ENCODE results near the gene MIAT. TPM values are rescaled to one million over a fixed set of nuclear protein-coding genes. Genes with fewer than 3 reads are reported as not detected.

Gene MIAT
- total RNA-seq, 1 donor from 2014 or later: 7.0 TPM

DNA sequence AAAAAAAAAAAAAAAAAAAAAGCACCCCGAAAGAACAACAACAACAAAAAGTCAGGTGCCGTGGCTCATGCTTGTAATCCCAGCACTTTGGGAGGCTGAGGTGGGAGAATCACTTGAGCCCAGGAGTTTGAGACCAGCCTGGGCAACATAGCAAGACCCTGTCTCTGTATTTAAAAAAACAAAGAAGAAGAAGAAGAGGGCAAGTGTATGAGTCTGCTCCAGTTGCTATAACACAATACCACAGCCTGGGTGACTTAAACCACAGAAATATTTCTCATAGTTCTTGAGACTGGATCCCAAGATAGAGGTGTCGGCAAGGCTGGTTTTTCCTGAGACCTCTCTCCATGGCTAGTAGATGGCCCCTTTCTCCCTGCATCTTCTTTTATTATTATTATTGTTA, 23.2 kb upstream of the MIAT start:
- no peak for DNase-seq (ENCODE audit: low spot score in 2 of 2, unreplicated experiment in 2 of 2)
- no peak overlapping the region for H3K4me3 Mint-ChIP-seq
- no peak for TF ChIP-seq CTCF (IDR thresholded peaks at IDR 0.05; ENCODE audit: unreplicated experiment)
- H3K27me3 Mint-ChIP-seq (ENCODE audit: low read depth): peaks cover 2% of the 10 kb centered on the region
- peaks cover 8% of the 10 kb centered on the region for H3K9me3 Mint-ChIP-seq
- H3K36me3 Mint-ChIP-seq: no peaks in the 10 kb centered on the region
- H3K27ac Mint-ChIP-seq: no peak overlapping the region
- peaks cover 3% of the 10 kb centered on the region for H3K4me1 Mint-ChIP-seq

DNA sequence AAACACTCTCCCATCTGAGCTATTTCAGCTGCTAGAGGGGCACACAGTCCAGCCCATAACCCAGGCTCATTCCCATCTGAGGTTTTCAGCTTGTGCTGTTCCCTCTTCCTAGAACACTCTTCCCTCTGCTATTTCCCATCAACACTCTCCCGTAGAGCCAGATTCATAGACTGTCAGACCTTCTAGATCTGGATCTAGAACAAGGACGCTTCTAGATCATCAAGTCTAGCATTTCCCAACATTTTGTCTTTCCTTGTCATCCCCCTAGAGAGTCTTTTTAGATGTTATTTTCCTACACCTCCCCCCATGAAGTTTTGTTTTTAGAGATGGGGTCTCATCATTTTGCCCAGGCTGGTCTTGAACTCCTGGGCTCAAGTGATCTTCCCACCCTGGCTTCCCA, 22.3 kb upstream of the MIAT start:
- Mint-ChIP-seq H3K4me1 (peaks cover 3% of the 10 kb centered on the region), H3K27me3 (ENCODE audit: low read depth) (peaks cover 2% of the 10 kb centered on the region), H3K36me3 (no peaks in the 10 kb centered on the region), H3K4me3 (no peak overlapping the region), H3K9me3 (peaks cover 8% of the 10 kb centered on the region), H3K27ac (no peak overlapping the region)
- TF ChIP-seq CTCF (IDR thresholded peaks at IDR 0.05; ENCODE audit: unreplicated experiment): no peak
- DNase-seq (ENCODE audit: low spot score in 2 of 2, unreplicated experiment in 2 of 2): no peak

GRCh38 chr22:26636296-26636695, 21.1 kb upstream of the MIAT start:
- no peaks in the 10 kb centered on the region for H3K36me3 Mint-ChIP-seq
- no peak overlapping the region for H3K27ac Mint-ChIP-seq
- H3K4me1 Mint-ChIP-seq: peaks cover 5% of the 10 kb centered on the region
- TF ChIP-seq CTCF (IDR thresholded peaks at IDR 0.05; ENCODE audit: unreplicated experiment): no peak
- H3K27me3 Mint-ChIP-seq (ENCODE audit: low read depth): peaks cover 2% of the 10 kb centered on the region
- DNase-seq (ENCODE audit: low spot score in 2 of 2, unreplicated experiment in 2 of 2): no peak
- H3K9me3 Mint-ChIP-seq: no peaks in the 10 kb centered on the region
- no peak overlapping the region for H3K4me3 Mint-ChIP-seq

- Mint-ChIP-seq H3K4me3 (no peak overlapping the region), H3K27ac (peak overlapping the region; percentile 68), H3K27me3 (ENCODE audit: low read depth) (peaks cover 13% of the 10 kb centered on the region), H3K4me1 (peaks cover 56% of the 10 kb centered on the region), H3K36me3 (no peaks in the 10 kb centered on the region), H3K9me3 (no peaks in the 10 kb centered on the region)
- no peak for DNase-seq (ENCODE audit: low spot score in 2 of 2, unreplicated experiment in 2 of 2)
- no peak for TF ChIP-seq CTCF (IDR thresholded peaks at IDR 0.05; ENCODE audit: unreplicated experiment)
Observed at GRCh38 chr22:26642465-26643417, 14.6 kb upstream of the MIAT start.

DNA sequence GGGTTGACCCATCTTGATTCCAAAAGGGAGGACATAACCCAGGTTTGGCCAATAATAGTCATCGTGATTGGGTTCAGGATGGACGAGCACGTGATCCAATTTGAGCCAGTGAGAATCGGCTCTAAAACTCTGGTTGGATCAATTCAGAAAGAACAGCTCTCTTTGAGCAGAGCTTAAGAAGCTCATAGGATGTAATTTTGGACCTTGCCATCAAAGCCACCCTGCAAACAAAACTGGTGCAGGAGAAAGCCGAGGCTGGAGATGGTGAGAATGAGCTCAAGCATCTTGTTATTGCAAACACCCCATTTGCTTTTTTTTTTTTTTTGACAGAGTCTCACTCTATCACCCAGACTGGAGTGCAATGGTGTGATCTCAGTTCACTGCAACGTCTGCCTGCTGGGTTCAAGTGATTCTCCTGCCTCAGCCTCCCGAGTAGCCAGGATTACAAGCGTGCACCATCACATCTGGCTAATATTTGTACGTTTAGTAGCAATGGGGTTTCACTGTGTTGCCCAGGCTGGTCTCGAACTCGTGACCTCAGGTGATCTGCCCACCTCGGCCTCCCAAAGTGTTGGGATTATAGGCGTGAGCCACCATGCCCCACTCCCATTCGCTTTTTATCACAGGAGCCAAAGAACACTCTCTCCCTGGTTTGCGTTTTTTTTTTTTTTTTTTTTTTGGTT, 13.8 kb upstream of the MIAT start:
- Mint-ChIP-seq H3K4me1 (peaks cover 64% of the 10 kb centered on the region), H3K27ac (no peak overlapping the region), H3K4me3 (no peak overlapping the region), H3K36me3 (no peaks in the 10 kb centered on the region), H3K9me3 (no peaks in the 10 kb centered on the region), H3K27me3 (ENCODE audit: low read depth) (peaks cover 21% of the 10 kb centered on the region)
- no peak for DNase-seq (ENCODE audit: low spot score in 2 of 2, unreplicated experiment in 2 of 2)
- TF ChIP-seq CTCF (IDR thresholded peaks at IDR 0.05; ENCODE audit: unreplicated experiment): no peak

Measured in mesothelial cell of epicardium (in vitro differentiated cells).